HCT116 (cell line): Measurements from ENCODE around the gene SNCAIP. TPM values are rescaled to one million over a fixed set of nuclear protein-coding genes. Genes with fewer than 3 reads are reported as not detected.

Source experiments
- ATAC-seq: fragments of 200-7000 bp; cut with Tn5 transposase; 2 replicates; pipeline ENCODE4 v1.9.1; 2020; ENCODE audit warnings: mild to moderate bottlenecking, moderate library complexity
- BruUV-seq: library from RNA; stranded (reverse); fragments of 400-500 nt; replicated peaks from 2 replicates; lab custom pipeline; 2021; lab: Mats Ljungman, UMichigan
- CTCF ChIA-PET: fragments of 300-600 bp; sonication (Branson Sonifier 250); formaldehyde crosslinking; loops from one replicate; lab custom pipeline; 2021; ENCODE audit warnings: antibody characterized with exemption; lab: Charles Lee
- POLR2A ChIA-PET: fragments of 300-600, 350-600 bp; sonication (Branson Sonifier 250); formaldehyde crosslinking; loops from one replicate; lab custom pipeline; 2021; ENCODE audit warnings: antibody characterized with exemption; lab: Charles Lee
- RAD21 ChIA-PET, 2 experiments: fragments of 300-600 bp; sonication (Branson Sonifier 250); formaldehyde crosslinking; loops; one replicate each; lab custom pipeline; 2023; ENCODE audit warnings: low total read pairs in 2 of 2; ENCODE audit not compliant: uncharacterized antibody in 2 of 2, unreplicated experiment in 2 of 2, low non-redundant PET in 1 of 2; lab: Charles Lee
- DNase-seq: peaks from one replicate; pipeline ENCODE4 v3.0.0-alpha.2; 2010; ENCODE audit warnings: low read depth, low spot score
- H2AFZ ChIP-seq: fragments of 200-600 bp; shearing (Covaris generic), sonication (generic); 2 replicates; pipeline ENCODE4 v1.6.1; 2017; ENCODE audit warnings: low read depth, mixed run types, mixed read lengths, antibody characterized with exemption, low read length; ENCODE audit not compliant: poor library complexity, severe bottlenecking
- H3K27ac ChIP-seq: 2 replicates; pipeline ENCODE4 v1.5.1; 2012; ENCODE audit warnings: low read depth, low read length
- H3K27me3 ChIP-seq: fragments of 200-600 bp; sonication (generic); 2 replicates; pipeline ENCODE4 v1.6.1; 2016; ENCODE audit warnings: mixed run types, low read length, mixed read lengths; ENCODE audit not compliant: insufficient read depth
- H3K36me3 ChIP-seq, 2 experiments: fragments of 200-500 bp in 1 of 2; fragments of 200-600 bp in 1 of 2; sonication (Bioruptor generic) in 1 of 2; sonication (generic) in 1 of 2; 2 replicates each; pipeline versions ENCODE4 v1.5.1 to v1.6.1; 2014 to 2016; ENCODE audit warnings: low read length in 2 of 2, inconsistent platforms in 1 of 2, mixed read lengths in 1 of 2, mixed run types in 1 of 2; ENCODE audit not compliant: insufficient read depth in 2 of 2, control insufficient read depth in 1 of 2
- H3K4me1 ChIP-seq, 2 experiments: fragments of 200-600 bp in 1 of 2; sonication (generic) in 1 of 2; 2 replicates each; pipeline versions ENCODE4 v1.5.1 to v1.6.1; 2012 to 2017; ENCODE audit warnings: low read length in 2 of 2, inconsistent platforms in 1 of 2, mild to moderate bottlenecking in 1 of 2, mixed read lengths in 1 of 2, mixed run types in 1 of 2, moderate library complexity in 1 of 2; ENCODE audit not compliant: insufficient read depth in 2 of 2, control insufficient read depth in 1 of 2
- H3K4me2 ChIP-seq: fragments of 200-600 bp; sonication (generic); 2 replicates; pipeline ENCODE4 v1.6.1; 2017; ENCODE audit warnings: mixed run types, low read length, mixed read lengths
- H3K4me3 ChIP-seq, 2 experiments: fragments of 200-600 bp in 1 of 2; sonication (generic) in 1 of 2; replicated peaks in 1 of 2; 2 replicates each; pipeline ENCODE4 v1.5.1; 2011 to 2016; ENCODE audit warnings: low read length in 2 of 2, control low read depth in 1 of 2, low read depth in 1 of 2, mild to moderate bottlenecking in 1 of 2, mixed read lengths in 1 of 2, mixed run types in 1 of 2
- H3K79me2 ChIP-seq: fragments of 200-600 bp; sonication (generic); 2 replicates; pipeline ENCODE4 v1.6.1; 2017; ENCODE audit warnings: mild to moderate bottlenecking, mixed run types, low read length, moderate library complexity, mixed read lengths; ENCODE audit not compliant: insufficient read depth
- H3K9ac ChIP-seq: fragments of 200-600 bp; sonication (generic); 2 replicates; pipeline ENCODE4 v1.6.1; 2016; ENCODE audit warnings: low read length, mixed read lengths
- H3K9me2 ChIP-seq: fragments of 200-600 bp; sonication (generic), shearing (Covaris generic); 2 replicates; pipeline ENCODE4 v1.6.1; 2017; ENCODE audit warnings: mixed run types, mild to moderate bottlenecking, moderate library complexity; ENCODE audit not compliant: insufficient read depth
- H3K9me3 ChIP-seq, 2 experiments: fragments of 200-500 bp in 1 of 2; fragments of 200-600 bp in 1 of 2; sonication (Bioruptor generic) in 1 of 2; sonication (generic) in 1 of 2; 2 replicates each; pipeline ENCODE4 v1.6.1; 2014 to 2017; ENCODE audit warnings: low read length in 2 of 2, mixed read lengths in 2 of 2, inconsistent platforms in 1 of 2, low read depth in 1 of 2, mild to moderate bottlenecking in 1 of 2, mixed run types in 1 of 2, moderate library complexity in 1 of 2; ENCODE audit not compliant: control insufficient read depth in 1 of 2, insufficient read depth in 1 of 2
- H4K20me1 ChIP-seq: fragments of 200-600 bp; sonication (generic), shearing (Covaris generic); 2 replicates; pipeline ENCODE4 v1.6.1; 2017; ENCODE audit warnings: mixed run types, mild to moderate bottlenecking, moderate library complexity; ENCODE audit not compliant: insufficient read depth
- EZH2phosphoT487 ChIP-seq: fragments of 200-600 bp; IDR thresholded peaks from 2 replicates; pipeline ENCODE4 v1.6.1; 2018; ENCODE audit warnings: antibody characterized with exemption, borderline replicate concordance
- FOSL1 ChIP-seq: IDR thresholded peaks from 2 replicates; pipeline ENCODE4 v1.6.1; 2012; ENCODE audit warnings: low read depth
- POLR2AphosphoS5 ChIP-seq: IDR thresholded peaks from 2 replicates; pipeline ENCODE4 v1.6.1; 2011; ENCODE audit warnings: mild to moderate bottlenecking, low read depth, low read length, moderate library complexity
- RAD21 ChIP-seq: IDR thresholded peaks from 2 replicates; pipeline ENCODE4 v1.6.1; 2012; ENCODE audit warnings: low read depth, mild to moderate bottlenecking
- SIN3A ChIP-seq: IDR thresholded peaks from 2 replicates; pipeline ENCODE4 v1.6.1; 2012; ENCODE audit warnings: low read depth
- SP1 ChIP-seq: IDR thresholded peaks from 2 replicates; pipeline ENCODE4 v1.6.1; 2012; ENCODE audit warnings: low read depth
- intact Hi-C: fragments of 100-400 bp; cut with micrococcal nuclease; formaldehyde crosslinking; loops from 2 replicates; pipeline ENCODE4 v1.10.0; 2022
- total RNA-seq: library from RNA; stranded (reverse); gene quantifications from one replicate; pipeline ENCODE4 v1.2.1, GENCODE V29; 2021; ENCODE audit not compliant: unreplicated experiment
- TF ChIP-seq, protein P1 (sequence below): IDR thresholded peaks from 2 replicates; pipeline ENCODE4 v1.6.1; 2012; ENCODE audit warnings: low read depth
- TF ChIP-seq, protein P2 (sequence below): IDR thresholded peaks from 2 replicates; pipeline ENCODE4 v1.6.1; 2012
- TF ChIP-seq, protein P3 (sequence below): IDR thresholded peaks from 2 replicates; pipeline ENCODE4 v1.6.1; 2011; ENCODE audit warnings: mild to moderate bottlenecking, low read length, moderate library complexity; ENCODE audit not compliant: insufficient replicate concordance; ENCODE audit errors: extremely low read depth

The SNCAIP gene
- total RNA-seq, 1 experiment from 2014 or later, result not detected

DNA sequence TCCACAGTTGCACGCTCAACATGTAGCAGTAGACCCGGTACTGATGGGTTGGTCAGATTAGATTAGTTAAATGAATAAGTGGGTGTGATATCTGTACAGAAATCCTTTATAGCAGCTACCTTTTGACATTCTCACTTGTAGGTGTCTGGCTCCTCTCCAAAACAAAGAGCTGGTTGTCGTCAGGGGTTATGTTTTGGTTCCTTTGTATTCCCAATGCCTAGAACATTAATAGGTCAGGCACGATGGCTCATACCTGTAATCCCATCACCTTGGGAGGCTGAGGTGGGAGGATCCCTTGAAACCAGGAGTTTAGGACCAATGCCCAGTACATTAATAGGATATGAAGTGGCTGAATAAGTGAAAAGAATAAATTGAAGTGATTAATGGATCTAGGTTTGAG lies 182.1 kb downstream of the SNCAIP start:
- DNase-seq (no peak), ATAC-seq (no peak)
- H3K27me3 ChIP-seq, result no peaks in the 10 kb centered on the region
- BruUV-seq, result no TSS peak
- no peaks in the 10 kb centered on the region for H4K20me1 ChIP-seq
- H2AFZ ChIP-seq, result no peak overlapping the region
- H3K36me3 ChIP-seq, result no peaks in the 10 kb centered on the region
- H3K4me1 ChIP-seq, result no peaks in the 10 kb centered on the region
- CTCF ChIA-PET, result interaction anchor here (2.5 kb wide), 1 partner anchor 298 kb away, joined by 19 read pairs; no protein-coding TSS in a partner anchor
- intact Hi-C loops, result no loop called here
- no peak overlapping the region for H3K27ac ChIP-seq
- no peaks in the 10 kb centered on the region for H3K9me2 ChIP-seq
- H3K4me3 ChIP-seq, result no peak overlapping the region
- no peaks in the 10 kb centered on the region for H3K9me3 ChIP-seq
- no peak overlapping the region for H3K4me2 ChIP-seq
- POLR2A ChIA-PET, result no interaction called here
- no peaks in the 10 kb centered on the region for H3K79me2 ChIP-seq
- H3K9ac ChIP-seq, result no peak overlapping the region
- RAD21 ChIA-PET, result no interaction called here
- no peak for TF ChIP-seq EZH2phosphoT487
- TF ChIP-seq, protein P1, sequence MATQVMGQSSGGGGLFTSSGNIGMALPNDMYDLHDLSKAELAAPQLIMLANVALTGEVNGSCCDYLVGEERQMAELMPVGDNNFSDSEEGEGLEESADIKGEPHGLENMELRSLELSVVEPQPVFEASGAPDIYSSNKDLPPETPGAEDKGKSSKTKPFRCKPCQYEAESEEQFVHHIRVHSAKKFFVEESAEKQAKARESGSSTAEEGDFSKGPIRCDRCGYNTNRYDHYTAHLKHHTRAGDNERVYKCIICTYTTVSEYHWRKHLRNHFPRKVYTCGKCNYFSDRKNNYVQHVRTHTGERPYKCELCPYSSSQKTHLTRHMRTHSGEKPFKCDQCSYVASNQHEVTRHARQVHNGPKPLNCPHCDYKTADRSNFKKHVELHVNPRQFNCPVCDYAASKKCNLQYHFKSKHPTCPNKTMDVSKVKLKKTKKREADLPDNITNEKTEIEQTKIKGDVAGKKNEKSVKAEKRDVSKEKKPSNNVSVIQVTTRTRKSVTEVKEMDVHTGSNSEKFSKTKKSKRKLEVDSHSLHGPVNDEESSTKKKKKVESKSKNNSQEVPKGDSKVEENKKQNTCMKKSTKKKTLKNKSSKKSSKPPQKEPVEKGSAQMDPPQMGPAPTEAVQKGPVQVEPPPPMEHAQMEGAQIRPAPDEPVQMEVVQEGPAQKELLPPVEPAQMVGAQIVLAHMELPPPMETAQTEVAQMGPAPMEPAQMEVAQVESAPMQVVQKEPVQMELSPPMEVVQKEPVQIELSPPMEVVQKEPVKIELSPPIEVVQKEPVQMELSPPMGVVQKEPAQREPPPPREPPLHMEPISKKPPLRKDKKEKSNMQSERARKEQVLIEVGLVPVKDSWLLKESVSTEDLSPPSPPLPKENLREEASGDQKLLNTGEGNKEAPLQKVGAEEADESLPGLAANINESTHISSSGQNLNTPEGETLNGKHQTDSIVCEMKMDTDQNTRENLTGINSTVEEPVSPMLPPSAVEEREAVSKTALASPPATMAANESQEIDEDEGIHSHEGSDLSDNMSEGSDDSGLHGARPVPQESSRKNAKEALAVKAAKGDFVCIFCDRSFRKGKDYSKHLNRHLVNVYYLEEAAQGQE, result no peak
- no peak for TF ChIP-seq FOSL1
- TF ChIP-seq, all 23 proteins: peak for 0

DNA sequence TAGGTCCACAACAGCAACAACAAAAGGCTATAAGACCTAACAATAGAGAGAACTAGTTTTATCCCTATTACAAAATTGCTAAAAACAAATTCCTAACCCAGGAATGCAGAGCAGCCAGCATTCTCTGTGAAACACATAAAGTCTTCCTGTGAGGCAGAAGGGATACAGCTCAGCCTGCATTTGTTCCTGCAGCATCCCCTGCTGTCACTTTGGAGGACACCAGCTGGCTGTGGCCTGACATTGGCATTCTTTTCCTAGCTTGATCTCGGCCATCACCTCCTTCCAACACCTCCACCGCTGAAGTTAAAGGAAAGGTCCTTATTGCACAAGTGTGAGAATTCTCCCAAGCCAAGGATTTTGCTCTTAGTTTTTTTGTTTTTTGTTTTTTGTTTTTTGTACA lies 186.1 kb downstream of the SNCAIP start:
- H2AFZ ChIP-seq, result no peak overlapping the region
- no TSS peak for BruUV-seq
- no peak overlapping the region for H3K27ac ChIP-seq
- ChIA-PET RAD21 (interaction anchor here in 1 of 2 experiments (0.7 kb wide), 1 partner anchor 302 kb away, joined by 3 read pairs; no protein-coding TSS in a partner anchor), POLR2A (interaction anchor here (1.2 kb wide), 1 partner anchor 302 kb away, joined by 4 read pairs; no protein-coding TSS in a partner anchor), CTCF (interaction anchor here (1.1 kb wide), 1 partner anchor 302 kb away, joined by 4 read pairs; no protein-coding TSS in a partner anchor)
- no peaks in the 10 kb centered on the region for H3K9me3 ChIP-seq
- no peaks in the 10 kb centered on the region for H4K20me1 ChIP-seq
- no peaks in the 10 kb centered on the region for H3K36me3 ChIP-seq
- no peaks in the 10 kb centered on the region for H3K79me2 ChIP-seq
- H3K9ac ChIP-seq, result no peak overlapping the region
- no peaks in the 10 kb centered on the region for H3K9me2 ChIP-seq
- no peak overlapping the region for H3K4me2 ChIP-seq
- H3K4me1 ChIP-seq, result no peaks in the 10 kb centered on the region
- intact Hi-C loops, result no loop called here
- ATAC-seq (no peak), DNase-seq (no peak)
- no peak overlapping the region for H3K4me3 ChIP-seq
- no peaks in the 10 kb centered on the region for H3K27me3 ChIP-seq
- TF ChIP-seq, protein P2, sequence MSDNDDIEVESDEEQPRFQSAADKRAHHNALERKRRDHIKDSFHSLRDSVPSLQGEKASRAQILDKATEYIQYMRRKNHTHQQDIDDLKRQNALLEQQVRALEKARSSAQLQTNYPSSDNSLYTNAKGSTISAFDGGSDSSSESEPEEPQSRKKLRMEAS, result no peak
- TF ChIP-seq EZH2phosphoT487, result no peak
- no peak for TF ChIP-seq SP1
- TF ChIP-seq RAD21, result peak; percentile 40; the same call in 1 of the 2 replicates
- TF ChIP-seq POLR2AphosphoS5, result no peak
- TF ChIP-seq, protein P3, sequence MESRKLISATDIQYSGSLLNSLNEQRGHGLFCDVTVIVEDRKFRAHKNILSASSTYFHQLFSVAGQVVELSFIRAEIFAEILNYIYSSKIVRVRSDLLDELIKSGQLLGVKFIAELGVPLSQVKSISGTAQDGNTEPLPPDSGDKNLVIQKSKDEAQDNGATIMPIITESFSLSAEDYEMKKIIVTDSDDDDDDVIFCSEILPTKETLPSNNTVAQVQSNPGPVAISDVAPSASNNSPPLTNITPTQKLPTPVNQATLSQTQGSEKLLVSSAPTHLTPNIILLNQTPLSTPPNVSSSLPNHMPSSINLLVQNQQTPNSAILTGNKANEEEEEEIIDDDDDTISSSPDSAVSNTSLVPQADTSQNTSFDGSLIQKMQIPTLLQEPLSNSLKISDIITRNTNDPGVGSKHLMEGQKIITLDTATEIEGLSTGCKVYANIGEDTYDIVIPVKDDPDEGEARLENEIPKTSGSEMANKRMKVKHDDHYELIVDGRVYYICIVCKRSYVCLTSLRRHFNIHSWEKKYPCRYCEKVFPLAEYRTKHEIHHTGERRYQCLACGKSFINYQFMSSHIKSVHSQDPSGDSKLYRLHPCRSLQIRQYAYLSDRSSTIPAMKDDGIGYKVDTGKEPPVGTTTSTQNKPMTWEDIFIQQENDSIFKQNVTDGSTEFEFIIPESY, result no peak
- TF ChIP-seq, protein P1, result no peak
- TF ChIP-seq SIN3A, result no peak
